Trophoblast cell (in vitro differentiated cells and primary cell): ENCODE data around the gene RANBP10.

Experiments used
- DNase-seq, 2 donors: peaks; one replicate each; pipeline ENCODE4 v3.0.0-alpha.2; 2016
- H2AFZ ChIP-seq: 2 replicates; pipeline ENCODE4 v1.6.1; 2013; ENCODE audit warnings: low read length, moderate library complexity, mild to moderate bottlenecking; ENCODE audit not compliant: insufficient read depth, poor library complexity
- H2AK5ac ChIP-seq: 2 replicates; pipeline ENCODE4 v1.6.1; 2013; ENCODE audit warnings: mild to moderate bottlenecking, low read length
- H2BK120ac ChIP-seq: 2 replicates; pipeline ENCODE4 v1.6.1; 2013; ENCODE audit warnings: low read length, mild to moderate bottlenecking, moderate library complexity; ENCODE audit not compliant: insufficient read depth, poor library complexity
- H2BK12ac ChIP-seq: 2 replicates; pipeline ENCODE4 v1.6.1; 2013; ENCODE audit warnings: mild to moderate bottlenecking, low read length, moderate library complexity
- H2BK5ac ChIP-seq: 2 replicates; pipeline ENCODE4 v1.6.1; 2013; ENCODE audit warnings: low read length, low read depth, moderate library complexity, mild to moderate bottlenecking; ENCODE audit not compliant: poor library complexity
- H3K14ac ChIP-seq: 2 replicates; pipeline ENCODE4 v1.6.1; 2013; ENCODE audit warnings: mild to moderate bottlenecking, low read length
- H3K18ac ChIP-seq: 2 replicates; pipeline ENCODE4 v1.6.1; 2013; ENCODE audit warnings: mild to moderate bottlenecking, low read length
- H3K23ac ChIP-seq: 2 replicates; pipeline ENCODE4 v1.6.1; 2013; ENCODE audit warnings: low read length
- H3K27ac ChIP-seq: 2 replicates; pipeline ENCODE4 v1.5.1; 2013; ENCODE audit warnings: low read depth, mild to moderate bottlenecking, inconsistent platforms, low read length, moderate library complexity
- H3K27me3 ChIP-seq: 2 replicates; pipeline ENCODE4 v1.6.1; 2013; ENCODE audit warnings: inconsistent platforms, mild to moderate bottlenecking, low read length, moderate library complexity; ENCODE audit not compliant: insufficient read depth
- H3K36me3 ChIP-seq, 2 experiments: 1 replicate in 1 of 2; 2 replicates in 1 of 2; pipeline ENCODE4 v1.6.1; 2013; ENCODE audit warnings: low read length in 2 of 2, mild to moderate bottlenecking in 2 of 2, moderate library complexity in 1 of 2; ENCODE audit not compliant: insufficient read depth in 2 of 2, control insufficient read depth in 1 of 2
- H3K4ac ChIP-seq: 2 replicates; pipeline ENCODE4 v1.6.1; 2013; ENCODE audit warnings: low read depth, mild to moderate bottlenecking, low read length, moderate library complexity
- H3K4me1 ChIP-seq, 2 experiments: 1 replicate in 1 of 2; 2 replicates in 1 of 2; pipeline ENCODE4 v1.6.1; 2013; ENCODE audit warnings: low read length in 2 of 2, mild to moderate bottlenecking in 2 of 2, moderate library complexity in 1 of 2; ENCODE audit not compliant: insufficient read depth in 2 of 2, control insufficient read depth in 1 of 2
- H3K4me2 ChIP-seq: 2 replicates; pipeline ENCODE4 v1.6.1; 2013; ENCODE audit warnings: inconsistent platforms, mild to moderate bottlenecking, low read length, moderate library complexity
- H3K4me3 ChIP-seq: 2 replicates; pipeline ENCODE4 v1.5.1; 2013; ENCODE audit warnings: mild to moderate bottlenecking, low read depth, low read length, inconsistent platforms
- H3K79me1 ChIP-seq: one replicate; pipeline ENCODE4 v1.6.1; 2013; ENCODE audit warnings: low read length
- H3K79me2 ChIP-seq: 2 replicates; pipeline ENCODE4 v1.6.1; 2013; ENCODE audit warnings: low read length, mild to moderate bottlenecking; ENCODE audit not compliant: control insufficient read depth, insufficient read depth, poor library complexity
- H3K9ac ChIP-seq: 2 replicates; pipeline ENCODE4 v1.6.1; 2013; ENCODE audit warnings: mild to moderate bottlenecking, low read length
- H3K9me3 ChIP-seq: 2 replicates; pipeline ENCODE4 v1.6.1; 2013; ENCODE audit warnings: low read depth, mild to moderate bottlenecking, control low read depth, inconsistent platforms, low read length; ENCODE audit not compliant: insufficient read depth
- H4K12ac ChIP-seq: 2 replicates; pipeline ENCODE4 v1.6.1; 2013; ENCODE audit warnings: low read depth, mild to moderate bottlenecking, low read length, moderate library complexity
- H4K8ac ChIP-seq: 2 replicates; pipeline ENCODE4 v1.6.1; 2013; ENCODE audit warnings: low read depth, mild to moderate bottlenecking, low read length, moderate library complexity
- H4K91ac ChIP-seq: one replicate; pipeline ENCODE4 v1.6.1; 2013; ENCODE audit warnings: low read depth, mild to moderate bottlenecking, low read length, moderate library complexity
- WGBS: extraction: QIAGEN DNeasy Blood & Tissue Kit; methylation state at CpG from one replicate; pipeline ENCODE4 v1.1.7; 2013; ENCODE audit warnings: missing lambda C conversion rate; ENCODE audit not compliant: insufficient read length, insufficient coverage; ENCODE audit errors: extremely low coverage; 5-methylcytosine and 5-hydroxymethylcytosine counted together

Gene RANBP10

DNA sequence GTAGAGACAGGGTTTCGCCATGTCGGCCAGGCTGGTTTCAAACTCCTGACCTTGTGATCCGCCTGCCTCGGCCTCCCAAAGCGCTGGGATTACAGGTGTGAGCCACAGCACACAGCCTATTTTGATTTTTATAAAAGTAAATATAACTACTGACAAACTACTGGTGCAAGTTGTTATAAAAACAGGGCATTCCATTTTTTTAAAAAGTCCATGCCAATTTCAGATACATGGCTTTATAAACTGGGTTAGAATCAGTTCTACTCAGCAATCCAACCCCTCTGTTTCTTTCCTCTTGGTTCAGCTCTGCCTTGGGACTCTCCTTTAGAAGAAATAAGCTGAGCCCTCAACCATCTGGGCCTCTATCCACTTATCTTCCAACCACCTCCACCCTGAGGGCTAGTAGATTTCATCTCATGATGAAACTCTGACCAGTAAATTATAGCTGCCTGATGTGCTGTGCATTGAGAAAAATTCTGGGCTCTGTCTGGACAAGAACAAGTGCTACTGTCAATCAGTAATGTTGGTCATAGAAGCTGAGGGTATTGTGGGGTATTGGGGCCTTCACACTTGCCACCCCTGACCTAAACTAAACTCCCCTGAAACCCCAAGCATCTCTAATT is 10.2 kb downstream of the RANBP10 start:
- H3K79me1 ChIP-seq, result no peaks in the 10 kb centered on the region
- no peak overlapping the region for H3K4me2 ChIP-seq
- H3K9ac ChIP-seq, result no peak overlapping the region
- no peak overlapping the region for H2AFZ ChIP-seq
- peak; percentile 58 to 90 for DNase-seq
- H3K36me3 ChIP-seq, result peaks cover 17 to 18% of the 10 kb centered on the region in 2 experiments
- H3K9me3 ChIP-seq, result peaks cover 2% of the 10 kb centered on the region
- no peak overlapping the region for H3K27ac ChIP-seq
- H3K4me1 ChIP-seq, result peaks cover 0 to 2% of the 10 kb centered on the region in 2 experiments
- no peak overlapping the region for H3K14ac ChIP-seq
- H3K4me3 ChIP-seq, result no peak overlapping the region
- H3K4ac ChIP-seq, result no peak overlapping the region
- H2AK5ac ChIP-seq, result no peak overlapping the region
- no peak overlapping the region for H4K91ac ChIP-seq
- H2BK5ac ChIP-seq, result no peak overlapping the region
- WGBS, result no CpG with 5 or more reads among the region's 5 CpGs
- no peaks in the 10 kb centered on the region for H3K79me2 ChIP-seq
- no peak overlapping the region for H4K8ac ChIP-seq
- H4K12ac ChIP-seq, result no peak overlapping the region
- H3K23ac ChIP-seq, result no peak overlapping the region
- no peak overlapping the region for H2BK12ac ChIP-seq
- H2BK120ac ChIP-seq, result no peak overlapping the region
- no peak overlapping the region for H3K18ac ChIP-seq
- no peaks in the 10 kb centered on the region for H3K27me3 ChIP-seq

DNA sequence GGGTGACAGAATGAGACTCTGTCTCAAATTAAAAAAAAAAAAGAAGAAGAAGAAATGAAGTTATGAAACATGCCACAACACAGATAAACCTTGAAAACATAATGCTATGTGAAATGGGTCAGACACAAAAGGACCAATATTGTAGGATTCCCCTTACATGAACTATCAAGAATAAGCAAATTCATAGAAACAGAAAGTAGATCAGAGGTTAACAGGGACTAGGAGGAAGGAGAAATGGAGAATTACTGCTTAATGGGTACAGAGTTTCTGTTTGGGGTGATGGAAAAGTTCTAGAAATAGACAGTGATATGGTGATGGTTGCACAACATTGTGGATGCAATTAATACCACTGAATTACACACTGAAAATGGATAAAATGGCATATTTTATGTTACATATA is 16.3 kb downstream of the RANBP10 start:
- H3K18ac ChIP-seq, result no peak overlapping the region
- H3K27ac ChIP-seq, result no peak overlapping the region
- H2BK5ac ChIP-seq, result no peak overlapping the region
- peaks cover 0 to 2% of the 10 kb centered on the region in 2 experiments for H3K4me1 ChIP-seq
- H3K27me3 ChIP-seq, result no peaks in the 10 kb centered on the region
- no peaks in the 10 kb centered on the region for H3K9me3 ChIP-seq
- H3K79me1 ChIP-seq, result no peaks in the 10 kb centered on the region
- peaks cover 0 to 9% of the 10 kb centered on the region in 2 experiments for H3K36me3 ChIP-seq
- no peak overlapping the region for H2AFZ ChIP-seq
- H4K8ac ChIP-seq, result no peak overlapping the region
- H3K23ac ChIP-seq, result no peak overlapping the region
- H3K14ac ChIP-seq, result no peak overlapping the region
- no peak overlapping the region for H2AK5ac ChIP-seq
- H3K79me2 ChIP-seq, result no peaks in the 10 kb centered on the region
- H3K4me2 ChIP-seq, result no peak overlapping the region
- no peak overlapping the region for H3K4me3 ChIP-seq
- no peak overlapping the region for H4K91ac ChIP-seq
- H2BK120ac ChIP-seq, result no peak overlapping the region
- no peak overlapping the region for H3K4ac ChIP-seq
- no peak overlapping the region for H2BK12ac ChIP-seq
- no peak overlapping the region for H3K9ac ChIP-seq
- DNase-seq, result no peak
- no peak overlapping the region for H4K12ac ChIP-seq

DNA sequence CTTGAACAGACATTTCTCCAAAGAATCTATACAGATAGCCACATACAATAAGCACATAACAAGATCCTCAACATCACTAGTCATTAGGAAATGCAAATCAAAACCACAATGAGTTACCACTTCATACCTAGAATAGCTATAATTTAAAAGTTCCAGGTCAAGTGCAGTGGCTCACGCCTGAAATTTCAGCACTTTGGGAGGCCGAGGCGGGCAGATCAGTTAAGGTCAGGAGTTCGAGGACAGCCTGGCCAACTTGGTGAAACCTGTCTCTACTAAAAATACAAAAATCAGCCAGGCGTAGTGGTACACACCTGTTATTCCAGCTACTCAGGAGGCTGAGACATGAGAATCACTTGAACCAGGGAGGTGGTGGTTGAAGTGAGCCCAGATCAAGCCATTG is 19.9 kb downstream of the RANBP10 start:
- peaks cover 3 to 9% of the 10 kb centered on the region in 2 experiments for H3K4me1 ChIP-seq
- no peak overlapping the region for H3K4me2 ChIP-seq
- H4K91ac ChIP-seq, result no peak overlapping the region
- peaks cover 0 to 6% of the 10 kb centered on the region in 2 experiments for H3K36me3 ChIP-seq
- no peaks in the 10 kb centered on the region for H3K9me3 ChIP-seq
- H2AK5ac ChIP-seq, result no peak overlapping the region
- H3K9ac ChIP-seq, result no peak overlapping the region
- H4K8ac ChIP-seq, result no peak overlapping the region
- H3K4me3 ChIP-seq, result no peak overlapping the region
- no peaks in the 10 kb centered on the region for H3K27me3 ChIP-seq
- H3K27ac ChIP-seq, result no peak overlapping the region
- no peaks in the 10 kb centered on the region for H3K79me1 ChIP-seq
- no CpG with 5 or more reads among the region's 5 CpGs for WGBS
- no peaks in the 10 kb centered on the region for H3K79me2 ChIP-seq
- H2BK5ac ChIP-seq, result no peak overlapping the region
- no peak for DNase-seq
- no peak overlapping the region for H2AFZ ChIP-seq
- no peak overlapping the region for H3K14ac ChIP-seq
- no peak overlapping the region for H3K18ac ChIP-seq
- H3K4ac ChIP-seq, result no peak overlapping the region
- no peak overlapping the region for H3K23ac ChIP-seq
- H2BK120ac ChIP-seq, result no peak overlapping the region
- no peak overlapping the region for H4K12ac ChIP-seq
- H2BK12ac ChIP-seq, result no peak overlapping the region

DNA sequence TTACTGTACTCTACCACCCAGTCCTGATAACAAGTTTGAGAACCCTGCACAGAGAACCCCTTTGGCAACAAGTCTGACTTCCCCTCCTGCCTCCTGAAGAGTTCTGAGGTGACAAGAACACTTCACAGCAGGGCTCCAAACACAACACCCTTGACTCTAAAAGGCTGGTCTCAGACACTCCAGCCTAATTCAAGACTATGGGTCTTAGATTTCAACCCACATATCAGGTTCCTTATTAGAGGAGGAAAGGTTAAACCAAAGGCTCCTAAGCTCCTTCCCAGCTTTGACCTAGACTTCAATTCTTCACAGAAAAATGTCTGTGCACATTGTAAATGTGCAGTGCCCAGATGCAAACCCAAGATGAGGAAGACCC is 23.0 kb downstream of the RANBP10 start:
- Histone ChIP-seq H3K4me1 (peaks cover 3 to 17% of the 10 kb centered on the region in 2 experiments), H2BK5ac (peak overlapping the region; percentile 18), H2AFZ (no peak overlapping the region), H3K18ac (no peak overlapping the region), H3K23ac (no peak overlapping the region), H3K27me3 (no peaks in the 10 kb centered on the region), H3K14ac (no peak overlapping the region), H3K9me3 (no peaks in the 10 kb centered on the region), H2BK12ac (peak overlapping the region; percentile 12), H4K91ac (peak overlapping the region; percentile 49), H3K4me2 (no peak overlapping the region), H3K79me2 (peaks cover 2% of the 10 kb centered on the region), H3K27ac (peak overlapping the region; percentile 79), H2AK5ac (no peak overlapping the region), H3K9ac (no peak overlapping the region), H3K4ac (peak overlapping the region; percentile 13), H4K8ac (no peak overlapping the region), H3K4me3 (no peak overlapping the region), H3K36me3 (peaks cover 0 to 8% of the 10 kb centered on the region in 2 experiments), H2BK120ac (no peak overlapping the region), H4K12ac (no peak overlapping the region), H3K79me1 (no peaks in the 10 kb centered on the region)
- DNase-seq, result no peak
